GM18508 (cell line): Measurements from ENCODE around the gene TMC3.
"Not testable (repeated sequence)": the region's sequence is repeated elsewhere in the genome, so short reads cannot be mapped to it uniquely, and the experiment has no call there.

Experiments used
- ATAC-seq: cut with Tn5 transposase; IDR thresholded peaks from one replicate; pipeline ENCODE4 v1.9.1; 2021; ENCODE audit warnings: moderate number of reproducible peaks; ENCODE audit not compliant: insufficient read depth, unreplicated experiment

Gene TMC3

DNA sequence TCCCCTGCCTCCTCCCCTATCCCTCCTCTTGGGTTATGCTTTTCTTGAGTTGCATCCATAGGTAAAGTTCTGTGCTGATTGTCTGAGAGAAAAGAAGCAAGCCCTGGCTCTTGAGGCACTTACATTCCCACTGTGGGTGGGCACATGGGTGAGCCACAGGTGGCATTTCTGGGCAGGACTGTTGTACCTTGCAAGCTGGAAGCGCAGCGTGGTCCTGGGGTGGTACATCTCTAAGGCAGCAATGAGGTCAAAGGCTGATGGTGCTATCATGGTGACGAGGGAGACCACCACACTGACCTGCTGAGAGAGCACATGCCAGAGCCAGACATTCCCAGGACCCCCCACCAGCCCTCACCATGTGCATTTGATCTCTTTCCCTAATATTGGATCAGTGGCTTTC is 24.7 kb downstream of the TMC3 start:
- ATAC-seq, result no peak

DNA sequence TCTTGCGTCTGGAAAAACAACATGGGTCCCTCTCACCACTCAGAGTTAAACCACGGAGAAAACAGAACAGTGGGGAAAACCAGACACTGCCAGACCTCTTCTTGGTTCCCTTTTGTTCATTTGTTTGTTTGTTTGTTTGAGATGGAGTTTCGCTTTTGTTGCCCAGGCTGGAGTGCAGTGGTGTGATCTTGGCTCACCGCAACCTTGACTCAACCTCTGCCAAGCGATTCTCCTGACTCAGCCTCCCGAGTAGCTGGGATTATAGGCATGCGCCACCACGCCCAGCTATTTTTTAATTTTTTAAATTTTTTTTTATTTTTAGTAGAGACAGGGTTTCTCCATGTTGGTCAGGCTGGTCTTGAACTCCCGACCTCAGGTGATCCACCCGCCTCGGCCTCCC is 25.3 kb downstream of the TMC3 start:
- ATAC-seq, result not testable (repeated sequence)

DNA sequence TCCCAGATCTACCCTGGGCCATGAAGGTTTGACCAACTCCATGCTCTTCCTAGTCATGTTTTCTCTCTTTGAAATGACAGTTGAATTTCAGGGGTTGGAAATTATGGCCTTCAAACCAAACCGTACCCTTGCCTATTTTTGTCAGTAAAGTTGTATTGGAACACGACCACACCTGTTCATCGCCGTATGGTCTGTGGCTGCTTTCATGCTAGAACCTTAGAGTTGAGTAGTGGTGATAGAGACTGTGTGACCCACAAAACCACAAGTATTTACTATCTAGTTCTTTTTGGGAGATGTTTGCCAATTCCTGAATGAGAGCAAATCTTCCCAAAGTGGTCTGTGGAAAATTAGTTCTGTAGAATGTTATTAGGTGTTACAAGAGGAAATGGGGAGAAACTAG is 26.1 kb downstream of the TMC3 start:
- ATAC-seq, result no peak

DNA sequence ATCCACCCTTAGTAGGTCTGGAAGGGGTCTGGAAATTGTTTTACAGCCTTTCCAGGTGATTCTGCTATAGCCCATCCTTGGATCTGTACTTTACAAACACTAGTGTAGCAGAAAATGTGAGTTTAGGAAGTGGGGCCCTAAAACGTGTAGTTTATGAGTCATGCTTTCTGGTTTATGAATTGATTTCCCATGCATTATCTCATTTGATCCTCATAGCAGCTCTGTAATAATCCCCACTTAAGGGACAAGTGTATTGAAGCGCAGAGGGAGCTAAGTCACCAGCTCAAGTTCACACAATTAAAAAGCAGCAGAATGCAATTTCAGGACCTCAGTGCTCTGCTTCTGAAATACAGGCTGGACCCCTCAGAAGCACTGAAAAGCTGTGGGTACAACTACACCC is 27.4 kb downstream of the TMC3 start:
- ATAC-seq, result no peak

DNA sequence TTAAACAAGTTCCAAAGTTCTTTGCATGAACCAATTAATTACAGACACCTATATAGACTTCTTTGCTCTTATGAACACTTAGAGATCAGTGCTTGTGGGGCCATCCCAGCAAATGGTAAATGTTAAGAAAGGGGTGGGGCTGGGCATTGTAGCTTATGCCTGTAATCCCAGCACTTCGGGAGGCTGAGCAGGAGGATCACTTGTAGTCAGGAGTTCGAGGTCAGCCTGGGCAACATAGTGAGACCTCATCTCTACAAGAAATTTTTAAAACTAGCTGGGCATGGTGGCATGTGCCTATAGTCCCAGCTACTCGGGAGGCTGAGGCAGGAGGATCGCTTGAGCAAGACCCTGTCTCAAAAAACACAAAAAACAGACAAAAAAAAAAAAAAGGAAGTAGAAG is 30.6 kb downstream of the TMC3 start:
- ATAC-seq, result no peak

DNA sequence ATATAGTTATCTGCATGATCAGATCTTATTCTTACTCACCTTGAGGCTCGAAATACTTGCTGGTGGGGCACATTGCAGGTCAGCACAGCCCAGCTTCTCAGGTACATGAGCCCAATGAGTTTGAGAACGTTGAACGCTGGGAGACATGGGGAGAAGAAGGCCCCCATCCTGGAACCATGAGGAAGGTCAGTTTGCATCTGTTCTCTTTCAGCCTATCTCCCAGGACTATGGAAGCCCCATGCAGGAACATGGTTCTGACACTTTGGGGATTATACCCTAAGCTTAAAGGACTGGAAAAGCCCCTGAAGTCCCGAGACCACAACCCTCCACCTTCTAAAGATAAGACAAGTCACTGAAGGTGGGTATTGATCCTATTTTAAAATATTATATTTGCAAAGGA is 32.7 kb downstream of the TMC3 start:
- no peak for ATAC-seq

DNA sequence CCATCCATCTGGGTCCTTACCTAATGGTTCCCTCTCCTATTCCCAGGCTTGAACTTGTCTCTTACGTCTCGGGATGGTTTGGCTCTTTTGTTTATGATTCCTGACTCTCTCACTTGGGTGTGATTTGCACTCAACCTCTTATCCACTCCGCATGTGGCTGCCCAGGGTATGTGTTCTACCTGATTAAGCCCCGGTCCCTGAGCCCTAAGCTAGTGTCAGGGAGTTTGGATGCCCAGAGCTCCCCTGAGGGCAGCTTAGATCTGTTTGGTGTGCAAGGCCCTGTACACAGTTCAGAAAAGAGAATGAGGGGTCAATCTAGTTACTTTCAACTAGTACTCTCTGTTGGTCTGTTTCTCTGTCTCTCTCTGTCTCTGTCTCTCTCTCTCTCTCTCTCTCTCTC is 34.2 kb downstream of the TMC3 start:
- no peak for ATAC-seq

DNA sequence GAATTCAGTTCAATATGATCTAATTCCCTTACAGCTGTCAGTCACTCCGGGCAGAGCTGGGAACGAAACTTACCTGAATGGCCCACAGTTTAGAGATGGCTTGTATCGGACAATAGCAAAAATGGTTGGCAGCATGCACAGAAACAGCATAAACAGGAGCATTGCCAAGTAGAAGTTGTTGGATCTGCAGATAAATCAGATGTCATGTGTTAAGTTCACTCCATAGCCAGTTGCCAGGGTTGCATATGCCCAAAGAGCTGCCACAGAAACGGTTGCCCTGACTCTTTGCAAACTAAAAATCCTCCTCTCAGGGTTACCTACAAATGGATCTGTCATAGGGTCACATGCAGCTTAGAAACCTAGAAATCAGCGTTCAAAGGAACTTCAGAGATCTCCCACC is 34.7 kb downstream of the TMC3 start:
- ATAC-seq, result no peak

DNA sequence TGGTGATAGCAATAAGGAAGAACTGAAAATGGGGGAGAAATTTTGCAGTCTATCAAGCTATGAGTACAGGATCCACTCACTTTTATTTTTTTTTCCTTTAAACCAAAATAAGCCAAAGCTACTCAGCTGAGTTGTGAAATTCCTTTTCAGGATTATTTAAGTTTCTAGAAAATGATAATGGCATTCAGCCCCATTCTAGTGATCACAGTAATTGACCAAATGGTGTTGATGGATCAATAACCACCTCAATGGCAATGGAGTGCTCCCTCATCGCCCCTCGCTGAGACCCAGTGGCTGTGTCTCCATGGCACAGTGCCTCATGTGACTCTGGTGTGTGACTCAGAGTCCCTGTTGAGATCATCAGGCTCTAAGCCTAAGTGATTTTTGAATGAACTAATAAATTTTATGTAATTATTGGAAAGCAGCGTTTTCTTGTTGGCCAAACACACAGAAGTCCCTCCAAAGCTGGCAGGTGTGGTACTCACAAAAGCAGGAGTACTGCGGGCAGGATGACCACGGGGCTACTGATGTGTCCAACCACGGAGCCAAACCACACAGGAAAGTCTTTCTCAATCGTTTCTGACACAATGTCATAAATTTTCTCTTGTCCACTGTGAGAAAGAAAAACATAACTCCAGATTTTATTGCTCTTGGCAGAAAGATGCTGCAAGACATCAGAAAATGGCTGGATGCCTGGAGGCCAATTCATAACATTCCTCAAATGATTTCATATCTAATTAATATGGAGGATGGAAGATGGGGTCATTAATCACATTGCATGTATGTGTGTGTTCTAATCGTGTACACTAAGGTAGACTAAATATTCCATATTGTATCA is 35.6 kb downstream of the TMC3 start:
- ATAC-seq, result no peak

DNA sequence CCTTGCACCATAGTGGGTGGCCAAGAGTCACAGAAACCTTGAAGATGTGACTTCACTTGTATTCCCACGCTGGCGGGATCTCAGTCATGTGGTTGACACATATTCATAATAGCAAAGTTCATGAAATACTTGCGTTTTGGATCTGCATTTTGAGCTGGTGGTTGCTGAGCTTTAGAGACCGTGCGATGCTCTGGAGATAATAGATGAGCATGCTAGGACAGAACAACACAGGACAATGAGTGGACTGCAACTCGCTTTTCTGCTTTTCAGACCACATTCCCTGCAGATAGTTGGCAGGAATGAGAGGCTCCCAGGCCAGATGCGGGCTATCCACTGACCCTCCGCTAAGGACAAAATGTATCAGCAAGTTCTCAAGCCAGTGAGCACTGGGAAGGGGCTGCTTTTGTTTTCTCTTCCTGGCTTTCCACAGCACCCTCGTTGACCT is 36.3 kb downstream of the TMC3 start:
- ATAC-seq, result no peak

DNA sequence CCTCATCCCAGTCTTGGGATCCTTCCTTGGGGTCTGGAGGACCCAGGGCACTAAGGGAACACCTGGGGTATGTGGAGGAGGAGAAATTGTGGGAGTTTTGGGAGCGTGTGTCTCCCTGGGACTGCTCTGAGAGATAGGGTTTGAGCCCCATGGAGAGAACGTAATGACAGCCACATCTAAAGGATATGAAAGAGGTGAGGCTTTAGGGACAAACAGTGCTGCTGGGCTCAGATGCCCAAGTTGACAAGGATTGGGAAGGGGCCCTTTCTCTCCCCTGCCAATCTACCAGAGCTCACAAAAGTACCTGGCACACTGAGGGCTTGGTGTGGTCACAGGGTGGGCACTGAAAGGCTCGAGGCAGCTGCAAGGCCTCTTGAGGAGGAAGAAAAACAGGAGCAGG is 36.8 kb downstream of the TMC3 start:
- ATAC-seq, result no peak

DNA sequence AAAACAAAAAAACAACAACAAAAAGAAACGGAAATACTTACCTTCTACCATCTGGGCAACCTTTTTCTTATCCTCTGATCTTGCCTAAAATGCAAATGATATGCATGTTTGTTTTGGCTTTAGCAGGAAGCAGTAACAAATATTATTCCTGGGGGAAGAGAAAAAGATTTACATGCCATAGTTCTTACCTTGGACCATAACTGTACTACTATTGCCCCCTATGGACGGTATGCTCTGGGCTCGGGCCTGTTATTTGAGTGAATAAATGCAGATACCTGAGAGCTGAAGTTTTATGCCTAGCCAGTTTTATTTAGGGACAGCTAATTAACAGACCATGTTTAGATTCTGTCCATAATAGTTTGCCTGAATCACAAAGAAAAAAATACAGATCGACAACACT is 37.4 kb downstream of the TMC3 start:
- no peak for ATAC-seq

DNA sequence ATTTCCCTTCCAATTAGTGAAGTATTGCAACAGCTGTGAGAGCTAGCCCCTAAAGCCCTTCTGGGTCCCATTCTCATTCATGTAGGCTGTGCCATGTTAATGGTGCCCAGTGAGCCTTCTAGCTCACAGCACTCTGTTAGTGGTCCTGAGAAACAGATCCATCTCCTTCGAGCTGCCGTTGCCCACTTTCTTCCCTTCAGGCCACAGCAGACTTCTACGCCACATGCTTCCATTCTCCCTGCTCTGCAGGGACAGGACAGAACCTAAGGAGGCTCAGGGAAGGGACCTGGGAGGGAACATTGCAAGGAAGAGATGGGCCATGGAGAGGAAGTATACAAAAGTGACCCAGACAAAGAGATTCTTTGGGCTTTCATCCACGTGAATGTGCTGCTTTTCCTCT is 38.4 kb downstream of the TMC3 start:
- no peak for ATAC-seq

DNA sequence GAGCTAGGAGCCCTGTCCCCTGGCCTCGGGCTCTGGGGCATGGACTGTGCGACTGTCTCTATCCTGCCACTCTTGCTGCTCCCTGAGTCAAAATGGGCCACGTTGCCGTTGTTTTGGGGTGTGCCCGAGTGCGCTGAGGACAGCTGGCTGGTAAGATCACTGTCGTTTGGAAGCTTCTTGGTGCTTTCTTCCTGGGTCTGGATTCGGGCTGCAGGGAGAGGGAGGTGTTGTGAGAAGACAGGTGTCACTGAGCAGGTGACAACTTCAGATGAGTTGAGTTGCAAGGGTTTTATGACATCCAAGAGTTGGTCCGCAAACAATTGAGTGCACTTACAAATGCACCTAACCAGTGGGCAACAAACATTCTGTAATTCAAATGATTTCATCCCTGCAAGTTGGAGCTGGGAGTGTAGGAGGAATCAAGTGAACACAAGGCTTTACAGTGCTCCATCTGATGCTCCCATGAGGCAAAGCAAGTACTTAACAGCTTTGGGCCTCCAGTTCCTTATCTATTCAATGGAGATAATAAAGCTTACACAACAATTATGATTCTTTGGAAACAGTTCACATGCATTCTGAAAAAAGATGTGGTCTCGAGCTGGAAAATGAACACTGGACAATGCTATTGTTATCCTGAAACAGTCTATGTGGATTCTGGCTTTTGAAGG is 39.1 kb downstream of the TMC3 start:
- ATAC-seq, result no peak

DNA sequence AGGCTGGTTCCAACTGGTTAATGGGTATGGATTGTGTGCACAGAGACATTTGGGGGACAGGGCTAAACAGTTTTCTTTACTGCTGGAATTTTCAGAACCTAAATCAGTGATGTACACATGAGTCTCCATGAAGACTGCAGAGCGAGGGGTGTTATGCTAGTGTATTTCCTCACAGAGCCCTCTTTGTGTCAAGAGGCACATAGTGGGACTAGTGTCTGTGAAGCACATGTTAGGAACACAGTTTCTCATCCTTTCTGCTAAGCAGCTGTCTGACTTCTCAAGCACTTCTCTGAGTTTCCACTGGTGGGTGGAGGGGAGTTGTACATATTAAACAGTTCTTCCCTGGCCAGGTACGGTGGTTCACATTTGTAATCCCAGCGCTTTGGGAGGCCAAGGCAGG is 40.6 kb downstream of the TMC3 start:
- ATAC-seq, result no peak

DNA sequence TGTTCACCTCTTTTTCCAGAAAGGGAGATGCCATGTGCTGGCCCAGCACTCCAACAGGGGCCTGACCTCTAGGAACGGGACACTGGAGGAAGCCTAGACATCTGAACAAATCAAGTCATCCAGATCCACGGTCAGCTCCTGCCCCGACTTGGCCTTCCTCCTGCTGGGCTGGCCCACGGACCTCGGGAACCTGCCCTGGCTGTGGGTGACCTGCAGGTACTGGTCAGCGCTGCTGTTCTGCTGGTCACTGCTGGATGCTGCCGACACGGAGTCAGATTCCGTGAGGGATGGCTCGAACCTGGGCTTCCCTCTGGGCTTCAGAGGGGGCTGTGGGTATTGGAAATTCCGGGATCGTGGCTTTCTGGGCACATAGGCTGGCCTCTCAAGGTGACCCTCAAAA is 41.7 kb downstream of the TMC3 start:
- no peak for ATAC-seq

DNA sequence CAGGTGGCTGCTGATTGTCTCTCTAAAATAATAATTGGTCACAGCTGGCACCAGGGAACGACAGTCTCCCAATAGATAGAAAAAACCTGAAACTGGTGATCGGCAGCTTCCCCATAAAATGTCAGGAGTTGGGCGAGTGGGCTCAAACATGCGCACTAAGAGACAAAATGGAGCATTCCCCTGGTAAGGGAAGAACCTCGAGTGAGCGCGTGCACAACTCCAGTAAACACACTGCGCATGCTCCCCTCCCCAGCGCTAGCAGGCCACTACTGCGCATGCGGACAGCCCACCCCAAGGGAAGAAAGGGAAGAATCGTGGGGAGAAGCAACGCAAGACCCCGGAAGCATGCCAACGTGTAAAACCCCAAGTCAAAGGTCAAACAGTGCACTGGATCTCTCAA is 42.4 kb downstream of the TMC3 start:
- ATAC-seq, result no peak

DNA sequence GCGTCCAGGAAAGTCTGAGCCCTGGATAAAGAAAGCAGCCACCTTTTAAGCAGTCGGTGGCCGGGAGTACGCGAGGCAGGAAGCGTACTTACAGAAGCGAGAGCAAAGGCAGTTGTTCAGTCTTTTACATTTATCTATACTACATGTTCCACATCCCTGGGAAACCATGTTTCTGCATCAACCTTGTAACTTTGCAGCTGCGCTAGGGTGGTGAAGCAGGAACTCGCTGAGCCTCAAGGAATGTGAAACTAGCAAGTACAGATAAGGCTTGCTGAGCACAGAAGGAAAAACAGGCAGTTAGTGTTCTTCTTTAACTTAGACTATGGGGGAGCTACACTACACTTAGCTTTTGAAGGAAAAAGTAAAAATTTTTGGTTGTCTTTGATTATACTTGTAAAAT is 42.9 kb downstream of the TMC3 start:
- ATAC-seq, result not testable (repeated sequence)

DNA sequence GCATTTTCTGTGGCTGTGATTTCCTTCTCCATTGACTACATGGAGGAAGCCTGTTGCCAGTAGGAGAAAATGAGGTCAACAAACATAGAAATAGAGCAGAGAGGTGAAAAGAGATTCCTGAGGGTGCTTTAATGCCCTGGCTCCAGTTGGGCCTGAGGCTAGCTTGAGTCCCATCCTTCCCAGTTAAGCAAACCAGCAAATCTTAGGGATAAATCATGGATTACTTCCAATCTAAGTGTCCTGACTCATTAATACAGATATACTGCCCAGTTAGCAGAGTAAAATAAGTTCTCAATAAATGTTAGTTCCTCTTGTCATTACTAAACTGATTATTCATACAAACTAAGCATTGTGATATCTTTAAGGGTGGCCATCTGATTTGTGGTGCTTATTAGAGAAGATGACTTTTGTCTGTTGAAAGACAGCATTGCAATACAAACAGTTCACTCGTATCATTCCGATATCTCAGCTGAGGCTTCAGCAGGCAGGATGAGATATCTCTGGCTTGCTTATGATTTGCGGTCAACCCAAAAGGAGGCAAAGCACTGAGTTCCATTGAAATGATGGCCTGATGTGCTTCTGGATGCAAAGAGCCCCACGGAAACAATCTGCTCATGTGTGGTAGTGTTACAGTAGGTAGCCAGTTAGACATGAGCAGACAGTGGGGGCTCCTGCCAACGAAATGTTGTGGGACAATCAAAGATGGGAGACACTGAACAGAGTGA is 43.5 kb downstream of the TMC3 start:
- no peak for ATAC-seq

DNA sequence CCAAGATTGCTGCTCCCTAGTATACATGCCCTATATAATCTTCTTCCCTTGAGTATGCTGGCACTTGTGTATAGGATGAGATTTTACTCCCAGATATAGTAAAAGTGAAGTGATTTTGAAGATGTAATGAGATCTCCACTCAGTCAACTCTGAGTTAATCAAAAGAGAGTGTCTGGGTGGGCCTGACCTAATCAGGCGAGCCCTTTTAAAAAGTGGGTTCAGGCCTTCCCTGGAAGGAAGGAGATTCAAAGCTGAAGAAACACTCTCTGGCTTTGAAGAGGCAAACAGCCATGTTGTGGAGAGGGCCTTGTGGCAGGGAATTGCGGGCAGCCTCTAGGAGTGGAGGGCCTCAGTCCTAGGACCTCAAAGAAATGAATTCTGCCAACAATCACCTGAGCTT is 44.6 kb downstream of the TMC3 start:
- ATAC-seq, result no peak

DNA sequence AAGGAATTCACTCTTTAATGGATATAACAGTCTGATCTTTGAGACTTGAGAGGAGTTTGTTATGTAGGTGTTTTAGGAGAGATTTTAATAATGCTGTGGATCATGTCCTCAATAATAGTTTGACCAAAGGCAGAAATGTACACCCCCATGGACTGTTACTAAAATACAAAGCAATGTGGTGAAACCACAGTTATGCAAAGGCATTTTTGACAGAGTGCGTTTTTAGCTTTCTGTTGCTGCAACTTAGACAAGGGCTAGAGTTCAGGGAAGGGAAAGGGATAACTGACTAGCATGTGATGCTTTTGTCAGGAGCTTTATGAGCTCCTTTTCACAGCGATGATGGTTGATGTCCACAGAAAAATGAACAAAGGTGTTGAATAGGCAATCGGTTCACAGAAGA is 46.5 kb downstream of the TMC3 start:
- no peak for ATAC-seq
